ENCODE data around the gene SEC24A.
"Not testable (repeated sequence)": the region's sequence is repeated elsewhere in the genome, so short reads cannot be mapped to it uniquely, and the experiment has no call there.

The SEC24A gene

GRCh38 chr5:134758176-134758503 is 109.6 kb downstream of the SEC24A start:
- no peak for DNase-seq

GRCh38 chr5:134758504-134759341 is 110.1 kb downstream of the SEC24A start, which contains the start of gene DDX46:
Gene DDX46 (plus strand): TSS chr5:134758779. CDS start chr5:134758939, 160 bp downstream.
- DNase-seq = peak; percentile 96

GRCh38 chr5:134767528-134768291 is 119.1 kb downstream of the SEC24A start:
- not testable (repeated sequence) for DNase-seq

- DNase-seq = no peak
Observed at GRCh38 chr5:134769206-134769605, 120.6 kb downstream of the SEC24A start.

GRCh38 chr5:134772461-134773125 is 124.0 kb downstream of the SEC24A start:
- DNase-seq = no peak

GRCh38 chr5:134777366-134777765 is 128.8 kb downstream of the SEC24A start:
- DNase-seq = no peak

Data from CD4-positive, alpha-beta T cell treated with Interleukin-17A for 4 hours (primary cell).